T-helper 1 cell treated with Interleukin-12 subunit alpha and Interleukin-12 subunit beta and Interleukin-4 antibody, amounts not matched to agents 30 ng/mL and 1 ng/mL, for 36 hours (primary cell): Measurements from ENCODE around the gene ABHD16A. TPM values are rescaled to one million over a fixed set of nuclear protein-coding genes. Genes with fewer than 3 reads are reported as not detected.

Source experiments
- intact Hi-C: fragments of 100-400 bp; cut with micrococcal nuclease; formaldehyde crosslinking; loops from one replicate; pipeline ENCODE4 v1.15.1; 2024
- total RNA-seq: library from RNA; stranded (reverse); gene quantifications from 2 replicates; pipeline ENCODE4 v1.2.3, GENCODE V29; 2022

The ABHD16A gene
- total RNA-seq, 1 donor from 2014 or later: 53.6 TPM

- intact Hi-C loops: loop anchor here (1.0 to 5.0 kb wide), 17 partner anchors 9 to 1080 kb away; partner anchors contain the start of genes ABCF1, ABHD16A, C6orf47 and DDX39B
These were observed 51.4 kb downstream of the ABHD16A start for GRCh38 chr6:31651602-31652191.

DNA sequence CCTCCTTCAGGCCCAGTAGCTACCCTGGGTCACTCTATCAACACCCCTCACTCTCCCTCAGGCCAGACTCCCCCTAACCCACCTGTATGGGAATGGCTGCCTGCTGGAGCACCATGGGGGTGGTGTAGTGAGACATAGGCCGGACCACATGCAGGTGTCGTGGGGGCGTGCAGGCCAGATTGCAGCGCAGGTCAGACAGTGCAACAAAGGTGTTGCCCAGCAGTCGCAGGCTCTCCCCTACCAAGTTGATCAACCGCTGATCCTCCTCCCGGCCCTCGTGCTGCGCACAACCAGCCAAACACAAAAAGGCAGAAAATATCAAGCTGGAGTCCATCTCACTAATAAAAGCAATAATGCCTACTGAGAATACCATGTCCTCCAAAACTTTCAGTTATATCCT, 57.8 kb downstream of the ABHD16A start:
- intact Hi-C loops: no loop called here

DNA sequence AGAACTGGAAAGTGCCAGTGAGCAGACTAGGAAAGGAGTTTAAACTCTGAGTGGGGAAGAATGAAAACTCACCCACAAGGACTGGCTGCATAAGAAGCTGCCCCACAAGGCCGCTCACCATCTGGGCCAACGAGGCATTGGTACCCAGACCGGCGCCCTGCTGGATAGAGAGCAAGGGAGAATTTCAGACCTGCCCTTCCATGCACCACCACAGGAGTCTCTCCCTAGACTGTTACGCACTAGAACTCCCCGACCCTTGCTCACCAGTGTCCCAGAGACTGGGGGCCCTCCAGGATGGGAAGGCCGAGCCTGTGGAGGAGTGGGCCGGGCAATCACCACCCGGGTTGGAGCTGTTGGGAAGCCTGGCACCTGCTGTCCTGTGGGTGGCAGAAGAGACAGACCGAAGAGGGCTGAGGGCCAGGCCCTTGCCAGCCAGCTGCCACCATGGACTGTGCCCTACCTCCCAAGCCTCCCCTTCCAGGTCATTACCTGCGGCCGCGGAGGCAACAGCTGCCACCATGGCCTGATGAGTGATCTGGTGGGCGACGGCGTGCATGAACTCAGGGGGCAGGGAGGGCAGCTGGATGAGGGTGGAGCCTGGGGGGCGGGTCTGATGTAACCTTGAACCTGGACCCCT, 59.2 kb downstream of the ABHD16A start:
- intact Hi-C loops: no loop called here

DNA sequence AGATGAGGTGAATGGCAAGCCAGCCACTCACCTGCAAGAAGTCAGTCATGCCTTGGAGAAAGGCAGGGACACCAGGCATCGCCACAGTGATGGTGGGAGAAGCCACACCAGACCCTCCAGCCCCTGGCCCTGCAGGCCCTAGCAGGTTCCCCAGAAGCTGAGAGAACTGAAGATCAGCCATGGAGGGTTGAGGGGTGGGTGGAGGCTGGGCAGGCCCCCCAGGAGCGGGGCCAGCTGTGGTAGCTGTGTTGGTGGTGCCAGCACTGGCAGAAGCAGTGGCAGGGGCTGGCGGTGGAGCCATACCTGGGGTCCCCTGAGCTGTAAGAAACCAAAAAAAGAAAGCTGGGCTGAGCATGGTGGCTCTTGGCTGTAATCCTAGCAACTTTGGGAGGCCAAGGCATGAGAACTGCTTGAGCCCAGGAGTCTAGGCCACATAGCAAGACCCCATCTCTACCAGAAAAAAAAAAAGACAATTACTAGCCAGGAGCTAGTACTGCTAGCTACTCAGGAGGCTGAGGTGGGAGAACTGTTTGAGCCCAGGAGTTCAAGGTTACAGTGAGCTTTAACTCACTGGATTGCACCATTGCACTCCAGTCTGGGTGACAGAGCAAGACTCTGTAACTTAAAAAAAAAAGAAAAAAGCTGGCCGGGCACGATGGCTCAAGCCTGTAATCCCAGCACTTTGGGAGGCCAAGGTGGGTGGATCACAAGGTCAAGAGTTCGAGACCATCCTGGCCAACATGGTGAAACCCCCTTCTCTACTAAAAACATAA, 60.1 kb downstream of the ABHD16A start:
- intact Hi-C loops: no loop called here

- intact Hi-C loops: no loop called here
These were observed 61.8 kb downstream of the ABHD16A start for GRCh38 chr6:31641370-31641769.

GRCh38 chr6:31640612-31641011, 62.5 kb downstream of the ABHD16A start:
- intact Hi-C loops: no loop called here

- intact Hi-C loops: no loop called here
These were observed 63.7 kb downstream of the ABHD16A start for GRCh38 chr6:31639449-31639861.

DNA sequence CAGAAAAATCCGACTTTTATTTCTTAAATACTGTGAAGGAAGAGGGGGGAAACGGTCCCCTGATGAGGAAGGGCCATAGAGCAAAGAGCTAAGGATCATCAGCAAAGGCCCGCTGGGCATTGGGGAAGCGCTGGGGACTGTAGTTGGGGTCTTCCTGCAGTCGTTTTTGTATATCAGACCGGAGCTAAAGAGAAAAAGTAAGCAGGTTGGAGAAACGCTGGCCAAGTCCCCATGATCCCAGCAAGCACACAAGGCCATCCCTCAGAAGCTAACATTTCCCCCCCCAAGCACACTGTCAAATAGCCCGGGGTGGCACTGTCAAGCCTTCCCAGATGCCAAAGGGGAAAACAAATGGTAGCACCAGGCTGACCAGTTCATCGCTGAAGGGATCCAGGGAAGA, 64.1 kb downstream of the ABHD16A start:
- intact Hi-C loops: no loop called here

Other genes with a start within 250 kb of the ABHD16A start
- 55.3 and 58.5 TPM in 2 replicates for gene MICB, start 205.2 kb downstream of the ABHD16A start, total RNA-seq
- gene MCCD1, start 174.4 kb downstream of the ABHD16A start, total RNA-seq: not detected in 2 replicates
- 422 and 431 TPM in 2 replicates for gene DDX39B, start 161.3 kb downstream of the ABHD16A start, total RNA-seq
- gene ATP6V1G2, start 156.7 kb downstream of the ABHD16A start, total RNA-seq: 1.2 and 1.4 TPM in 2 replicates
- gene NFKBIL1, start 155.7 kb downstream of the ABHD16A start, total RNA-seq: 14.5 and 16.4 TPM in 2 replicates
- 204 and 212 TPM in 2 replicates for gene LTA, start 131.0 kb downstream of the ABHD16A start, total RNA-seq
- 171 and 172 TPM in 2 replicates for gene TNF, start 127.8 kb downstream of the ABHD16A start, total RNA-seq
- gene LTB, start 120.9 kb downstream of the ABHD16A start, total RNA-seq: 2,430 and 2,468 TPM in 2 replicates
- gene LST1, start 117.0 kb downstream of the ABHD16A start, total RNA-seq: 149 and 171 TPM in 2 replicates
- 48.5 and 52.7 TPM in 2 replicates for gene NCR3, start 110.3 kb downstream of the ABHD16A start, total RNA-seq
- 47.7 and 54.0 TPM in 2 replicates for gene AIF1, start 88.1 kb downstream of the ABHD16A start, total RNA-seq
- gene PRRC2A, start 82.6 kb downstream of the ABHD16A start, total RNA-seq: 230 and 237 TPM in 2 replicates
- gene BAG6, start 50.7 kb downstream of the ABHD16A start, total RNA-seq: 262 and 284 TPM in 2 replicates
- 1.9 and 2.0 TPM in 2 replicates for gene APOM, start 47.4 kb downstream of the ABHD16A start, total RNA-seq
- gene C6orf47, start 42.5 kb downstream of the ABHD16A start, total RNA-seq: 24.7 and 25.7 TPM in 2 replicates
- gene GPANK1, start 38.3 kb downstream of the ABHD16A start, total RNA-seq: 29.3 and 30.0 TPM in 2 replicates
- 219 and 224 TPM in 2 replicates for gene CSNK2B, start 37.2 kb downstream of the ABHD16A start, total RNA-seq
- gene LY6G5B, start 33.3 kb downstream of the ABHD16A start, total RNA-seq: 27.5 and 29.1 TPM in 2 replicates
- 6.3 TPM in 2 replicates for gene LY6G5C, start 22.3 kb downstream of the ABHD16A start, total RNA-seq
- not detected in 2 replicates for gene LY6G6F, start 3.5 kb upstream of the ABHD16A start, total RNA-seq
- gene LY6G6D, start 12.0 kb upstream of the ABHD16A start, total RNA-seq: not detected in 2 replicates
- 0.41 TPM in 1 of 2 replicates, not detected in the other for gene LY6G6C, start 18.4 kb upstream of the ABHD16A start, total RNA-seq
- gene MPIG6B, start 20.0 kb upstream of the ABHD16A start, total RNA-seq: not detected in 2 replicates
- 12.2 and 14.4 TPM in 2 replicates for gene DDAH2, start 26.0 kb upstream of the ABHD16A start, total RNA-seq
- gene CLIC1, start 33.2 kb upstream of the ABHD16A start, total RNA-seq: 517 and 529 TPM in 2 replicates
- 47.8 and 51.5 TPM in 2 replicates for gene MSH5, start 36.7 kb upstream of the ABHD16A start, total RNA-seq
- 12.2 and 12.8 TPM in 2 replicates for gene SAPCD1, start 59.3 kb upstream of the ABHD16A start, total RNA-seq
- gene VWA7, start 74.0 kb upstream of the ABHD16A start, total RNA-seq: 6.0 and 6.2 TPM in 2 replicates
- gene VARS1, start 92.4 kb upstream of the ABHD16A start, total RNA-seq: 77.4 and 78.9 TPM in 2 replicates
- 85.4 and 89.3 TPM in 2 replicates for gene LSM2, start 103.6 kb upstream of the ABHD16A start, total RNA-seq
- gene HSPA1L, start 112.0 kb upstream of the ABHD16A start, total RNA-seq: 3.7 TPM in 2 replicates
- gene HSPA1A, start 112.2 kb upstream of the ABHD16A start, total RNA-seq: 155 and 159 TPM in 2 replicates
- gene HSPA1B, start 124.4 kb upstream of the ABHD16A start, total RNA-seq: 82.7 and 85.0 TPM in 2 replicates
- 33.2 and 33.8 TPM in 2 replicates for gene NEU1, start 159.5 kb upstream of the ABHD16A start, total RNA-seq
- 0.34 TPM in 1 of 2 replicates, not detected in the other for gene SLC44A4, start 175.7 kb upstream of the ABHD16A start, total RNA-seq
- gene EHMT2, start 194.4 kb upstream of the ABHD16A start, total RNA-seq: 61.0 and 61.6 TPM in 2 replicates
- 2.0 and 2.2 TPM in 2 replicates for gene ZBTB12, start 198.8 kb upstream of the ABHD16A start, total RNA-seq
- 0.12 and 1.7 TPM in 2 replicates for gene C2, start 224.4 kb upstream of the ABHD16A start, total RNA-seq
- 0.22 and 0.59 TPM in 2 replicates for gene CFB, start 242.8 kb upstream of the ABHD16A start, total RNA-seq